Fibroblast of lung (primary cell): ENCODE data around the gene ITPR3. TPM values are rescaled to one million over a fixed set of nuclear protein-coding genes. Genes with fewer than 3 reads are reported as not detected.
A peak's percentile ranks its signal among the peaks of the same experiment; 100 is the strongest.

ENCODE experiments used
- DNase-seq, 2 donors: peaks; one replicate each; pipeline versions ENCODE4 v3.0.0 to v3.0.0-alpha.2; 2010; ENCODE audit warnings: low read depth in 2 of 2
- H2AFZ ChIP-seq: 2 replicates; pipeline ENCODE4 v1.5.1; 2012; ENCODE audit warnings: low read length, control low read depth, inconsistent platforms
- H3K27ac ChIP-seq: 2 replicates; pipeline ENCODE4 v1.5.1; 2011; ENCODE audit warnings: low read length, control low read depth; ENCODE audit not compliant: insufficient read depth
- H3K27me3 ChIP-seq: 2 replicates; pipeline ENCODE4 v1.5.1; 2011; ENCODE audit warnings: mild to moderate bottlenecking, low read length; ENCODE audit not compliant: control insufficient read depth, insufficient read depth
- H3K36me3 ChIP-seq: 2 replicates; pipeline ENCODE4 v1.5.1; 2011; ENCODE audit warnings: low read length; ENCODE audit not compliant: control insufficient read depth, insufficient read depth
- H3K4me1 ChIP-seq: 2 replicates; pipeline ENCODE4 v1.5.1; 2011; ENCODE audit warnings: low read length; ENCODE audit not compliant: control insufficient read depth, insufficient read depth; ENCODE audit errors: extremely low read depth
- H3K4me2 ChIP-seq: 2 replicates; pipeline ENCODE4 v1.5.1; 2011; ENCODE audit warnings: low read length, control low read depth; ENCODE audit not compliant: insufficient read depth; ENCODE audit errors: extremely low read depth
- H3K4me3 ChIP-seq, 4 experiments: fragments of 200-600 bp in 1 of 4; sonication (generic) in 1 of 4; replicated peaks in 1 of 4; 2 replicates each; pipeline ENCODE4 v1.5.1; 2011 to 2016; ENCODE audit warnings: low read length in 4 of 4, low read depth in 3 of 4, mild to moderate bottlenecking in 3 of 4, control low read depth in 2 of 4, inconsistent platforms in 1 of 4, mixed read lengths in 1 of 4; ENCODE audit not compliant: insufficient read depth in 1 of 4; ENCODE audit errors: control extremely low read depth in 1 of 4
- H3K79me2 ChIP-seq: 2 replicates; pipeline ENCODE4 v1.5.1; 2012; ENCODE audit warnings: mild to moderate bottlenecking, low read length, inconsistent platforms; ENCODE audit not compliant: control insufficient read depth, insufficient read depth
- H3K9ac ChIP-seq: 2 replicates; pipeline ENCODE4 v1.5.1; 2011; ENCODE audit warnings: mild to moderate bottlenecking, low read length, control low read depth; ENCODE audit not compliant: insufficient read depth
- H3K9me3 ChIP-seq: 2 replicates; pipeline ENCODE4 v1.5.1; 2012; ENCODE audit warnings: low read depth, low read length; ENCODE audit not compliant: control insufficient read depth, insufficient read depth
- H4K20me1 ChIP-seq: 2 replicates; pipeline ENCODE4 v1.5.1; 2011; ENCODE audit warnings: low read length; ENCODE audit not compliant: control insufficient read depth, insufficient read depth; ENCODE audit errors: extremely low read depth
- EZH2 ChIP-seq: IDR thresholded peaks from 2 replicates; pipeline ENCODE4 v1.5.1; 2012; ENCODE audit warnings: low read length, control low read depth, mild to moderate bottlenecking; ENCODE audit errors: missing control alignments
- polyA plus RNA-seq, 2 donors: library from polyadenylated mRNA; depleted of rRNA in 1 of 2; stranded (reverse) in 1 of 2; unstranded in 1 of 2; fragments of >200 nt; gene quantifications; 2 replicates each; pipeline ENCODE4 v1.2.1, GENCODE V29; 2011 to 2012; ENCODE audit warnings: missing spikeins in 1 of 2
- total RNA-seq: library from RNA; depleted of rRNA; stranded (reverse); fragments of >200 nt; gene quantifications from 2 replicates; pipeline ENCODE4 v1.2.1, GENCODE V29; 2014
- TF ChIP-seq, protein P1 (sequence below), 2 donors: IDR thresholded peaks in 1 of 2; conservative IDR thresholded peaks in 1 of 2; 1 replicate in 1 of 2; 2 replicates in 1 of 2; pipeline ENCODE4 v1.5.1; 2011 to 2012; ENCODE audit warnings: low read length in 2 of 2, control low read depth in 1 of 2, inconsistent platforms in 1 of 2, low read depth in 1 of 2, mild to moderate bottlenecking in 1 of 2

ITPR3 gene
- total and polyA plus RNA-seq, 2 donors (not counting 1 experiment from before 2014, with no cell fraction given): 9.6 to 43.4 TPM

DNA sequence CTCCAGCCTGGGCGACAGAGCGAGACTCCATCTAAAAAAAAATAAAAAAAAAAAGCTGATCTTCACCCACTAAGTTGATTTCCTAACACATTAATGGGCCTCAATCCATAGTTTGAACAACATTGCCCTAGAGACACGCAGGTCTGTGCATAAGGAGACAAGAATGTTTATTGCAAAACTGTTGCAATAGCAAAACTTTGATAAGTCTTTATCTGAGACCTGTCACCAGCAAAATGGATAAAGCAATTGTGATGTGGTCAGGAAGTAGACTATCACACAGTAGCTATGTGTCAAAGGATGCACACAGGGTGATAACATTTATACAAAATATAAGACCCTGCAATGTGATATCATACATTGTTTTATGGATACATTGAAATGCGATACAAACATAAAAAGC lies 4.2 kb upstream of the ITPR3 start:
- Histone ChIP-seq H3K9me3 (no peaks in the 10 kb centered on the region), H3K27ac (no peak overlapping the region), H3K9ac (no peak overlapping the region), H3K36me3 (no peaks in the 10 kb centered on the region), H3K4me1 (peaks cover 8% of the 10 kb centered on the region), H2AFZ (no peak overlapping the region), H4K20me1 (no peaks in the 10 kb centered on the region), H3K4me3 (no peak overlapping the region), H3K79me2 (peaks cover 6% of the 10 kb centered on the region), H3K4me2 (no peak overlapping the region), H3K27me3 (no peaks in the 10 kb centered on the region)
- TF ChIP-seq EZH2: no peak
- TF ChIP-seq, protein P1, sequence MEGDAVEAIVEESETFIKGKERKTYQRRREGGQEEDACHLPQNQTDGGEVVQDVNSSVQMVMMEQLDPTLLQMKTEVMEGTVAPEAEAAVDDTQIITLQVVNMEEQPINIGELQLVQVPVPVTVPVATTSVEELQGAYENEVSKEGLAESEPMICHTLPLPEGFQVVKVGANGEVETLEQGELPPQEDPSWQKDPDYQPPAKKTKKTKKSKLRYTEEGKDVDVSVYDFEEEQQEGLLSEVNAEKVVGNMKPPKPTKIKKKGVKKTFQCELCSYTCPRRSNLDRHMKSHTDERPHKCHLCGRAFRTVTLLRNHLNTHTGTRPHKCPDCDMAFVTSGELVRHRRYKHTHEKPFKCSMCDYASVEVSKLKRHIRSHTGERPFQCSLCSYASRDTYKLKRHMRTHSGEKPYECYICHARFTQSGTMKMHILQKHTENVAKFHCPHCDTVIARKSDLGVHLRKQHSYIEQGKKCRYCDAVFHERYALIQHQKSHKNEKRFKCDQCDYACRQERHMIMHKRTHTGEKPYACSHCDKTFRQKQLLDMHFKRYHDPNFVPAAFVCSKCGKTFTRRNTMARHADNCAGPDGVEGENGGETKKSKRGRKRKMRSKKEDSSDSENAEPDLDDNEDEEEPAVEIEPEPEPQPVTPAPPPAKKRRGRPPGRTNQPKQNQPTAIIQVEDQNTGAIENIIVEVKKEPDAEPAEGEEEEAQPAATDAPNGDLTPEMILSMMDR (conservative IDR thresholded peaks at IDR 0.05 in 1 of 2, IDR thresholded peaks at IDR 0.05 in 1 of 2; ENCODE audit: low read depth in 1 of 2, low read length in 2 of 2): no peak
- DNase-seq: peak; percentile 29 to 38

DNA sequence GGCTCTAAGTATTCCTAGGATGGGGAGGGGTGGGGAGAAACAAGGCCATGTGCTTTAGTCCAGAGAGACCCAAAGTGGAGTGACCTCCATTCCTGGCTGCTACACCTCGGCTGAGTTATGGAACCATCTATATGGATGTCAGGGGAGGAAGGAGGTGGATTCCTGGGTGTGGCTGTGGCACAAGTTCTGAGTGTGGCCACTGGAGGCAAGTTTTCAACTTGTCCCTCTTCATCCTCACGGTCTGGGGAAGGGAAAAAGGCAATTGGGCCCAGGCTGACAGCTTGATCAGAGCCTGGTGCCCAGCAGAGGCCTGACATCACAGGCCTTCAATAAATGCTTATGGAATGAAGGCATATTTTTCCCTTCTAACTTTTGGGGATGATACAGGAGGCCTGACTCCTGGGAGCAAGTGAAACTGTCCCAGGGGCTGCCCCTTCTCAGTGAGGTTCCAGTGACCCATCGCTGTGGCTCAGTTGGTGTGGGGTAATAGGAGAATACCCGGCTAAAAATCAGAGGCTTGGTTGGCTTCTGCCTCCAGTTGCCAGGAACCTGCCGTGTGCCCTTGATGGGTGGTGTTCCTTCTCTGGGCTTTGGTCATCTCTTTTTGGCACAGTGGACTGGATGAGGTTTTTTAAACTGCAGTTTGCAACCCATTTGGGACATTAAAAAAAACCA lies 1.8 kb upstream of the ITPR3 start:
- no peak for DNase-seq
- Histone ChIP-seq H3K79me2 (peaks cover 27% of the 10 kb centered on the region), H3K9ac (no peak overlapping the region), H3K4me2 (no peak overlapping the region), H4K20me1 (no peaks in the 10 kb centered on the region), H3K9me3 (no peaks in the 10 kb centered on the region), H3K36me3 (no peaks in the 10 kb centered on the region), H3K4me3 (peak overlapping the region in 1 of 4 experiments; percentile 75), H3K4me1 (peaks cover 13% of the 10 kb centered on the region), H2AFZ (no peak overlapping the region), H3K27ac (no peak overlapping the region), H3K27me3 (no peaks in the 10 kb centered on the region)
- no peak for TF ChIP-seq EZH2
- TF ChIP-seq, protein P1 (conservative IDR thresholded peaks at IDR 0.05 in 1 of 2, IDR thresholded peaks at IDR 0.05 in 1 of 2; ENCODE audit: low read depth in 1 of 2, low read length in 2 of 2): no peak

DNA sequence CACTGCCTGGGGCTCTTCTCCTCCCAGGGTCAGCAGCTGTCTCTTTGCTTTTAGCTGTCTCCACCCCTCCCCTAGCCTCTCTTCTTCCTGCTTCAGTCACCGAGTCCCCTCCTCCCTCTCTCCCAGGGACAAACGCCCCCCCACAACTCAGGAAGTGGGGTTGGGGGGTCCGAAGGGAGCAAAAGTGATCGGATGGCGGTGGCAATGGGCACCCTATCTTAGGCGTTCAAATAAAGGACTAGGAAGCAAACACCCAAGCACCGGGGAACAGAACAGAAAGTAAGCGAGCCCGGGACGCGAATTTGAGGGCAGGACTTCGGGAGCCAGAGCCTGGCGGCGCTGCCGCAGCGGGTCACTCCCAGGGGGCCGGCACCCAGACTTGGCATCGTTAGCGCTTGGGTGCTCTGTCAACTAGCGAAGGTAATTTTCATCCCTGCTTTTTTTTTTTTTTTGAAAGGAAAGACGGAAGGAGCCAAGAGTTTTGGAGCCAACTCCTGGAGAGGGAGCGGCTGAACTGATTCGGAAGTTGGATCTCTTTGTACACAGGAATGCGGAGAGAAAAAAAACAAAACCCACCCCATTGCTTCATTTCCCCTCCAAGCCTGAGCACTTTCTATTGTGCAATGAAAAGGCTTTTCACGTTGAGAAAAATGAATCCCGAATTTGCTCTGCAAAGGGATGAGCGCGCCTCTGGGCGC lies 815 bp upstream of the ITPR3 start:
- H3K4me3 ChIP-seq: peak overlapping the region; percentile 29 to 76 (median 52)
- H3K9ac ChIP-seq: peak overlapping the region; percentile 66
- H3K27me3 ChIP-seq: no peaks in the 10 kb centered on the region
- no peaks in the 10 kb centered on the region for H4K20me1 ChIP-seq
- peak overlapping the region; percentile 46 for H3K27ac ChIP-seq
- peak; percentile 41 to 71 for DNase-seq
- no peaks in the 10 kb centered on the region for H3K36me3 ChIP-seq
- TF ChIP-seq EZH2: no peak
- TF ChIP-seq, protein P1 (conservative IDR thresholded peaks at IDR 0.05 in 1 of 2, IDR thresholded peaks at IDR 0.05 in 1 of 2; ENCODE audit: low read depth in 1 of 2, low read length in 2 of 2): no peak
- peaks cover 13% of the 10 kb centered on the region for H3K4me1 ChIP-seq
- H3K9me3 ChIP-seq: no peaks in the 10 kb centered on the region
- peak overlapping the region; percentile 20 for H2AFZ ChIP-seq
- H3K4me2 ChIP-seq: peak overlapping the region; percentile 70
- peaks cover 34% of the 10 kb centered on the region for H3K79me2 ChIP-seq
